Adrenal gland (tissue), 5 donors: Measurements from ENCODE around the gene FMNL2.

Experiments
- POLR2A ChIP-seq, 2 donors: fragments of 450-650 bp; IDR thresholded peaks; one replicate each; pipeline ENCODE4 v1.6.1; 2017; ENCODE audit warnings: antibody characterized with exemption in 2 of 2, mild to moderate bottlenecking in 2 of 2, moderate library complexity in 1 of 2
- TF ChIP-seq, protein P1 (sequence below), 6 experiments: fragments of 450-650 bp in 4 of 6; fragments of 200-600 bp in 2 of 6; sonication (generic) in 1 of 6; IDR thresholded peaks; 1 replicate in 5 of 6; 2 replicates in 1 of 6; pipeline versions ENCODE4 v1.5.1 to v1.8.0; 2016 to 2021; ENCODE audit warnings: antibody characterized with exemption in 6 of 6, mild to moderate bottlenecking in 2 of 6, moderate library complexity in 1 of 6
- donor health status: DM: no; HTN: no; CAD: no.

DNA sequence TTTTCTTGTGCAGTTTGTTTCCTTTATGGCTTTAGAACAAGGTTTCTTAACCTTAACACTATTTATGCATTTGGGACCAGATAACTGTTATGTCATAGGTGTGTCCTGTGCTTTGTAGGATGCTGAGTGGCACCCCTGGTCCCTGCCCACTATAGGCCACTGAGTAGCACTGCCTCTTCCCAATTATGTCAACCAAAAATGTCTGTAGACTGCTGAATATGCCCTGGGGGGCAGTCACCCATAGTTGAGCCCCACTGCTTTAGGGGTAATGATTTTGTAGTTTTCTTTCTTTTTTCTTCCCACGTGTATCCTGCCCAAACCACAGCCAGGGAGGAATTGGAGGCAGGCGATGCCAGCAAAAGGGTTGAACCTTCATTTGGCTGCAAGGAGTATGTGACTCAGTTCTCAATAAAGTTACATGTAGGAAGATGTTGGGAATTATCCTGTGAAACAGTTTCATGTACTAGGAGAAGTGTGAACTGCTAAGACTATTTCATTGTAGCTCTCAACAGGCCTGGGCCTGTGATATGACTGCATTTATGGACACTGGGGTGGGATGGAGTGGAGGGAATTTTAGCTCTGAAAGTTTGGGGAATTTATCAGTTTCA lies 65.7 kb downstream of the FMNL2 start:
- no peak for TF ChIP-seq POLR2A (IDR thresholded peaks at IDR 0.05)
- TF ChIP-seq, protein P1, sequence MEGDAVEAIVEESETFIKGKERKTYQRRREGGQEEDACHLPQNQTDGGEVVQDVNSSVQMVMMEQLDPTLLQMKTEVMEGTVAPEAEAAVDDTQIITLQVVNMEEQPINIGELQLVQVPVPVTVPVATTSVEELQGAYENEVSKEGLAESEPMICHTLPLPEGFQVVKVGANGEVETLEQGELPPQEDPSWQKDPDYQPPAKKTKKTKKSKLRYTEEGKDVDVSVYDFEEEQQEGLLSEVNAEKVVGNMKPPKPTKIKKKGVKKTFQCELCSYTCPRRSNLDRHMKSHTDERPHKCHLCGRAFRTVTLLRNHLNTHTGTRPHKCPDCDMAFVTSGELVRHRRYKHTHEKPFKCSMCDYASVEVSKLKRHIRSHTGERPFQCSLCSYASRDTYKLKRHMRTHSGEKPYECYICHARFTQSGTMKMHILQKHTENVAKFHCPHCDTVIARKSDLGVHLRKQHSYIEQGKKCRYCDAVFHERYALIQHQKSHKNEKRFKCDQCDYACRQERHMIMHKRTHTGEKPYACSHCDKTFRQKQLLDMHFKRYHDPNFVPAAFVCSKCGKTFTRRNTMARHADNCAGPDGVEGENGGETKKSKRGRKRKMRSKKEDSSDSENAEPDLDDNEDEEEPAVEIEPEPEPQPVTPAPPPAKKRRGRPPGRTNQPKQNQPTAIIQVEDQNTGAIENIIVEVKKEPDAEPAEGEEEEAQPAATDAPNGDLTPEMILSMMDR (IDR thresholded peaks at IDR 0.05), result no peak
